ENCODE data around the gene NME9.
"Not testable (repeated sequence)": the region's sequence is repeated elsewhere in the genome, so short reads cannot be mapped to it uniquely, and the experiment has no call there.

Gene NME9, protein sequence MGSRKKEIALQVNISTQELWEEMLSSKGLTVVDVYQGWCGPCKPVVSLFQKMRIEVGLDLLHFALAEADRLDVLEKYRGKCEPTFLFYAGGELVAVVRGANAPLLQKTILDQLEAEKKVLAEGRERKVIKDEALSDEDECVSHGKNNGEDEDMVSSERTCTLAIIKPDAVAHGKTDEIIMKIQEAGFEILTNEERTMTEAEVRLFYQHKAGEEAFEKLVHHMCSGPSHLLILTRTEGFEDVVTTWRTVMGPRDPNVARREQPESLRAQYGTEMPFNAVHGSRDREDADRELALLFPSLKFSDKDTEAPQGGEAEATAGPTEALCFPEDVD

GRCh38 chr3:138329127-138329983, at the start of gene NME9:
TSS of gene NME9 (minus strand) at chr3:138329851. CDS start at chr3:138329335, 516 bp downstream.
- peak; percentile 90 for DNase-seq

- DNase-seq: no peak
Measured at GRCh38 chr3:138378990-138379389, 49.3 kb upstream of the NME9 start.

DNA sequence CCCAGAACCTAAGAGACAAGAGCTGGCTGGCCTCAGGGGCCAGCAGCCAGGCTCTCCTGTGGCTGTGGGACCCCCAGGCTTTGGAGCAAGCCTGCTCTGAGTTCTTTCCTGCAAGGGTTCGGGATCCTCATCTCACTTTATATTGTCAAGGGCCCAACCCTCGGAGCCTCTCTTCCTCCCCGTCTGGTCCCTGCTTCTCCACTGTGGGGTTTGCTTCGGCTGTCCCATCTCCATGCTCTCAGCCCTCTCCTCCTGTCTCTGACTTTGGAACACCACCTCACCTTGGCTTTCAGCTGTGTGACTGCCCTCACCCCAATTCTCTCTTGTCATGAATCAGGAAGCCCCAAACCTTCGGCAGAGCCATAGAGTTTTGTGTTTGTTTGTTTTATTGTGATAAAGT, 48.7 kb upstream of the NME9 start:
- no peak for DNase-seq

DNA sequence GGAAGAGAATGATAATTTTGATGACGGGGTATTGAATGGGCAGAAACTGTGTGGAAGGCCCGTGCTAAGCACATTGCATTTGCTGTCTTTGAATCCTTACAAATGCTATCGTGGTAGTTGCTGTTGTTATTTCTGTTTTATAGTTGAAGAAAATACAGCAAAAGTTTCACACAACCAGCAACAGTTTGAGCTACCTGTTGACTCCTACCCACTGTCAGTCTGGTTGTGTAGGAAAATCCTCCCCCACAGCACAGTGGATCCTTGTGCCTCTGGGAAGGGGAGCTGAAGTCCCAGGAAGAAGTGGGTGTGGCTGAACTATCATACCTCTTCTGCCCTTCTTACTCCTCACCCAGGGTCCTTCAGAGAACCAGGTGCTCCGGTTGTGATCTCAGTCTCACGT, 48.2 kb upstream of the NME9 start:
- DNase-seq: no peak

DNA sequence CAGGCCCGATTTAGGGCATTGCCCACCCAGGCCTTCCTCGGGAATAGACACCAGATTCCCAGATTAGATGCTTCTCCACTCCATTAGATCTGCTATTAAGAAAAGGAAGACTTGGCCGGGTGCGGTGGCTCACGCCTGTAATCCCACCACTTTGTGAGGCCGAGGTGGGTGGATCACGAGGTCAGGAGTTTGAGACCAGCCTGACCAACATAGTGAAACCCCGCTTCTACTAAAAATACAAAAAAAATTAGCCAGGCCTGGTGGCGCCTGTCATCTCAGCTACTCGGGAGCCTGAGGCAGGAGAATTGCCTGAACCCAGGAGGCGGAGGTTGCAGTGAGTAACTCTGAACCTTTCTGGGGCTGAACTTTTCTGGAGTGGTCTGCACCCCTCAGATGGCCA, 47.6 kb upstream of the NME9 start:
- DNase-seq: not testable (repeated sequence)

- no peak for DNase-seq
Measured at GRCh38 chr3:138376663-138377062, 47.0 kb upstream of the NME9 start.

DNA sequence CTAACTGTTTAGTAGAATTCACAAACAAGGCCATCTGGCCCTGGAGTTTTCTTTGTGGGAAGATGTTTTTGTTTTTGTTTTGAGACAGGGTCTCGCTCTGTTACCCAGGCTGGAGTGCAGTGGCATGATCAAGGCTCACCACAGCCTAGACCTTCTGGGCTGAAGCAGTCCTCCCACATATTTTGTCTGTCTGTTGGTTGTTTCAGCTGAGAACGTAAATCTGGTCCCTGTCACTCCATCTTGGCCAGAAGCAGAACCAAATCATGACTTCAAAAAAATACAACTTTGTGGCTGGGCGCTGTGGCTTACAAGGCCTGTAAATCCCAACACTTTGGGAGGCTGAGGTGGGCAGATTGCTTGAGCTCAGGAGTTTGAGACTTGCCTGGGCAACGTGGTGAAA, 45.8 kb upstream of the NME9 start:
- no peak for DNase-seq

GRCh38 chr3:138374573-138375134, 45.0 kb upstream of the NME9 start:
- DNase-seq: no peak

DNA sequence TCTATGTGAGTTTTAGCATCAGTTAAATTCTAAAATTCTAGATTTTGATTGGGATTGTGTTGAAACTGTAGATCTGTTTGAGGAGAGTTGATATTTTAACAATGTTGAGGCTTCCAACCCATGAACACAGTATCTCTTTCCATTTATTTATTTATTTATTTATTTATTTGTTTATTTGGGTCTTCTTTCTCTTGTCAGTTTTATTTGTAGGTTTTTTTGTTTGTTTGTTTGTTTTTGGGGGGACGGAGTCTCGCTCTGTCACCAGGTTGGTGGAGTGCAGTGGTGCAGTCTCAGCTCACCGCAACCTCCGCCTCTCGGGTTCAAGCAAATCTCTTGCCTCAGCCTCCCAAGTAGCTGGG, 44.1 kb upstream of the NME9 start:
- no peak for DNase-seq

DNA sequence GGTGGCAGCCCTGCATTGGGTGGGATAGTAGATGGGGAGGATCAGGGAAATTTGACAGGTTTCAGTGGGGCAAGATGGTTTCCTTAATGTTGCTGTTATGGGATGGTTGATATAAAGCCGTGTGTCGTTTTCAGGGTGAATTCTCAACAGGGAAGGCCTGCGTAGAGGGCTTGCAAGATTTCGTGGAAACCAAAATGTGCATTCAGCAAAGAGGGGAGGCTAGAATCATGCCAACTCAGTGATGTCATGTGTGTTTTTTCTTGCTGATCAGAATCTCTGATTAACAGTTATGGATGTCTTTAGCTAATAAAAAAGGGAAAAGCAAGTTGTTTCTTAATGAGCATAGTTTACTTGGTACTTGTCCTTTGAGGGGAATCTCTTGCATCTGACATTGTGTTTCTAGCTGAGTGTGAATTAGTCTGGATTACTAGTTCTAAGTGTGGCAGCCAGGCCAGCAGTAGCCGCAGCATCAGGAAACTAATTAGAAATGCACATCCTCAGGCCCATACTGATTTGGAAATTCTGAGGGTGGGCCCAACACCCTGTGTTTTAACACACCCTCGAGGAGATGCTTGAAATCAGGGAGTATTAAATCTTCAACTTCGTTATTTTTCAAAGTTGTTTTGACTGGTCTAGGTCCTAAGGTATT, 43.6 kb upstream of the NME9 start:
- no peak for DNase-seq

GRCh38 chr3:138371070-138371965, 41.7 kb upstream of the NME9 start:
- DNase-seq: no peak

DNA sequence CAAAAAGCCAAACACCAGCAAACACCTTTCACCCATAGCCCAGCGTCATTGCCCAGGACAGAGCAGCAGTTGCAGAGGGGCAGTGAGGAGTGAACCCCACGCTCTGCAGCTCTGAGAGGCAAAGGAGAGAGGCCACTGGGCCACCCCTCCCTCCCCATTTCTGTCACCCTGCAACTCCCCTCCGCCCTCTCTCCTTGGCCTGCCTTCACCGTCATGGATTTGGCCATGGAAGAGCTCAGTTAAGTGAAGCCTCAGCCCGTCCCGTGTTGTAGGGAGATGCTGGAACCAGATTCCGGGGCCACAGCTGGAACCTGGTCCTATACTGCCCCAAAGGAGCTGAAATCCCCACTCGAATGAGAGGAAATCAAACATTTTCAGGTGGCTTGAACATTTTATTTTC, 40.7 kb upstream of the NME9 start:
- no peak for DNase-seq

DNA sequence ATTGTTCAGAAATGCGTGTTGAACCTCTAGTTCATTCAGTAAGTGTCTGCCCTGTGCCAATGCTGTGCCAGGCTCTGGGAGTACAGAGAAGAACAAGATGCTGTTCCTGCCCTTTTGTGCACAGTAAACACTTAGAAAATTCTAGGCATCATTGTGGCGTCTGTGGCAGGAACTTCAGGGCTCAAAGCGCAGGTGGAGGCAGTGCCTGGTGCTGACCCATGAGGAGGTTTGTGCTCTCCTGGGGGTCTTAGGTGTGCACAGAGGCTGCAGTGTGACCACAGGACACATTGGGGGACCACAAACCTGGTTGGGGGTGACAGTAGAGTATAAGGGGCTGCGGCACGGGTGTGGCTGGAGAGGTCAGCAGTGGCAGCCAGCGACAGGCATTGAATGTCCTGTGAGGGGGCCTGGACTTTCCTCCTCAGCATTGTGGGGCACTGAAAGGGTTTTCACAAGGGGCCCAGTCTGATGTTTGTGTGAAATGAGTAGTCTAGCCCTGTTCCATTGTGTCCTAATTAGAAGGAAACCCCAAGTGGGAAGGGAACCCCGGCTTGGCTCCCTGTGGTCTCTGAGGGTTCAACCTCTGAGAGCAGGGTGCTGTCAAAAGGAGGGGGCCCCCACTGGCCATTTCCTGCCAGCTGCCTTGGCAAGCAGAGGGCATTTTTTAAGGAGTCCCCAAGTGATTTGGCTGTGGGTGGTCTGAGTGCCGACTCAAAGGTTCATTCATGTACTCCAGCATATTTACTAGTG, 39.7 kb upstream of the NME9 start:
- no peak for DNase-seq

DNA sequence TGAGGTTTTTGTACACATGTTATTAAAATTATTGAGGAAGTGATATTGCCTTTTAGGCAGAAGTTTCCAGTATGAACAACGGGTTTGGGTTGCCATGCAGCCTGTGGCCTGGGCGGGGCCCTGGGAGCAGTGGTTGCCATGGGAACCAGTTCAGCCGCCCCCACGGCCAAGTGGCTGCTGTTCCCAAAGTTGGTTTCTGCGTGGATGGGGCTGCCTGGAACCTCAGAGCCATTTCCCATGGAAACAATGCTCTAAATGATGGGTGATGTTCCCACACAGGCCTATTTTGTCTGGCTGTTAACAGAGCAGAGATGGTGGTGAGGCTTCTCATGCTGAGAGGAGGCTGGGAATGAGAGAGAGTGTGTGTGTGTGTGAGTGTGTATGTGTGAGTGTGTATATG, 38.3 kb upstream of the NME9 start:
- no peak for DNase-seq

DNA sequence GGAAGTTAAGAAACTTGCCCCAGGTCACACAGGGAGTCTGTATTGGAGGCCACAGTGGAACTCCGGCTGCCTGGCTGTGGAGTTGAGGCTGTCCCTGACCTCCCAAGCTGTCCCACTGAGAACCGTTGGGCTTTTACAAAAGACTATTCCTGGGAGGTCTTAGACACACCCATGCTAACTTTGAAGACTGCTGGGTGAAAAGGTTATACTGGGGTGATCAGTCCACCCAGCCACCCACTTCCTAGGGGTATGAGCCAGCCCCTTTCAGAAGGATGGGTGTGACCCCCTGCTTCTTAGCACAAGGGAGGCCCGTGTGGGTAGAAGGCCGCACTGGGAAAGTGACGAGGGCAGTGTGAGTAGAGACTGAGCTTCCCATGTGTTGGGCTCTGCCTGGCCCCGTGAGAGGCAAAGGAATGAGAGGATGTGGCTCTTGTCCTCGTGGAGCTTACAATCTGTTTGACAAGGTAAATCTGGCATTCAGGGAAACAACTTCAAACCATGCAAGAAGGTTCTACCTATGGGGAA, 37.7 kb upstream of the NME9 start:
- DNase-seq: no peak

DNA sequence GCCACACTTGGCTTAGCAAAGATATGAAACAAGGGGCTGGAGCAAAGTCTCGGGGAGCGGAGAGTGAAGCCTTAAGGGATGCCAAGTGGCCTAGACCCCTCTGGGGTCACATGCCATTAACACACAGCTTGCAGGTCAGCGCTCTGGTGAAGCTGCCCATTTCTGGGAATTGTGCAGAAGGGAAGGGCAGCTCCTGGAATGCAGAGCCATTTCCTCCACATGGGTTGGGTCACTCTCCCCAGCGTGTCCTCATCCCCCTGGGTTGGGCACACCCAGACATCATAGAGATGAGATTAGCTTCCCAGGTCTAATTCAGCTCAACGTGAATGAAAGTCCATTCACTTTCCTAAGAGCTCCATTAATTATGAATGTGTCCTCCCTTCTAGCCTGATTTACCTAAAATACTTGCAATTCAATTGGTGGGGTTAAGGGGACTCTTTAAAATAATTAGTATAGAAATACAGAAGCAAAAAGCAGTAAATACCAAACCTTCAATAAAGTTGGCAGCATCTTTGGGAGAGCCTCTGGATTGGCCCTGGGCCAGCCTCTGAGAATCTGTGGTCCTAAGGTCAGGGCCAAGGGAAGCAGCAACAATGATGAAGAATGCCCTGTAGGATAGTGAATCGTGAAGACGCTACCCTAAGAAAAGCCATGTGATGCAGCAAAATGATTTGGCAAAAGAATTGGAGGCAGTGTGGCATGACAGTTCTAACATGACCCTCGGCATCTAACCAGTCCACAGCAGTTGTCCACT, 36.5 kb upstream of the NME9 start:
- no peak for DNase-seq

DNA sequence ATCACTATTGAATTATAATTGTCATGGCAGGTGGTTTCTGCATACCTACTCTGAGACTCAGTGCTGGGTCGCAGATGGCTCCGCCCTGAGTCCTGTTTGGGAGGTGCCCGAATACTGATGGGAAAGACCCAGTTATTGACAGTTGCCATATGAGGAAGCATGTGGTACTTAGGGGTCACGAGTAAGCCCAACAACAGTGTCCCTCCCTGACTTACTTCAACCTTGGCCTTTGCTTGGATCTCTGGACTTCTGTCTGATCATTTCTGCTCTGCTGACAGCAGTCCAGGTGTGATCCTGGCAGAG, 35.6 kb upstream of the NME9 start:
- no peak for DNase-seq

GRCh38 chr3:138364356-138365252, 35.0 kb upstream of the NME9 start:
- DNase-seq: no peak

DNA sequence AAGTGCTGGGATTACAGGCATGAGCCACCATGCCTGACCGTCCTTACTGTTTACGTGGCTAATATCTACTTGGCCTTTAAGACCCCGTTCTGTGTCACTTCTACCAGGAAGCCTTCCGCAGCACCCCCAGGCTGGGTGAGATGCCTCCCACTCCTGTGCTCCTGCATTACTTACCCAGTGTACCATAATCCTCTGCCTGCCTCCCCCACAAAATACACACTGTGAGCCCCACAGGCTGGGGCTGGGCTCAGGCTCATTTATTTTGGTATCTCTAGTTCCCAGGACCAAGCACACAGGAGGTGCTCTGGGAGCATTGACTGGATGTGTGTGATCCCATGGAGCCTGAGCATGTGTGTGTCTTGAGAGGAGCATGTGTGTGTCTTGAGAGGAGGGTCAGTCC, 33.7 kb upstream of the NME9 start:
- DNase-seq: no peak

- DNase-seq: no peak
Measured at GRCh38 chr3:138362538-138362937, 32.9 kb upstream of the NME9 start.

Data from NCI-H2081 treated with DMSO at 0.1 percent for 48 hours (cell line).